Measurements from ENCODE around the gene HYAL3. TPM values are rescaled to one million over a fixed set of nuclear protein-coding genes. Genes with fewer than 3 reads are reported as not detected.

Gene HYAL3
- total RNA-seq, 2 experiments from 2014 or later, result 9.7 to 12.7 TPM

DNA sequence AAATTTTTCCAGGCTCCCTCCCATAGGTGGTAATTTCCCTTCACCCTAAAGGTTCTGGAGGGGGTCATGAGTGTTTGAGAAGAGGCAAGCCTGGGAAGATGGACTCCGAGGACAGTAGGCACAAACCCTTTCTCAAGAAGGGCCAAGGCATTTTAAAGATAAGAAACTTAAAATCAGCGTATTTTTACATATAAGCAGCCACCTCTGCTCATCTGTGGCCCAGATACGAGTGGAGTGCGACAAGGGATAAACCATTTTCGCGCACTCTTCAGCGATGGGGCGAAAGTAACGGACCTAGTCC lies 40.9 kb upstream of the HYAL3 start:
- DNase-seq (no peak), ATAC-seq (no peak)
- POLR2A ChIA-PET, result interaction anchor here (0.6 to 5.6 kb wide), 22 partner anchors 9 to 278 kb away, joined by 3 to 51 read pairs (median 6); partner anchors contain the start of genes CISH, CYB561D2, HEMK1 and HYAL3
- CTCF ChIA-PET, result interaction anchor here (0.8 to 2.8 kb wide), 9 partner anchors 10 to 263 kb away, joined by 3 to 14 read pairs (median 4); partner anchors contain the start of genes CYB561D2, HYAL3, NAA80 and NPRL2
- peaks cover 54% of the 10 kb centered on the region for H3K4me1 Mint-ChIP-seq (ENCODE audit: low read depth)
- peaks cover 55% of the 10 kb centered on the region for H3K36me3 Mint-ChIP-seq (ENCODE audit: low read depth)
- H3K27ac Mint-ChIP-seq, result peak overlapping the region; percentile 96
- peak overlapping the region; percentile 92 for H3K4me3 Mint-ChIP-seq
- H3K9me3 Mint-ChIP-seq (ENCODE audit: insufficient read depth), result no peaks in the 10 kb centered on the region
- no peaks in the 10 kb centered on the region for H3K27me3 Mint-ChIP-seq (ENCODE audit: low read depth)

DNA sequence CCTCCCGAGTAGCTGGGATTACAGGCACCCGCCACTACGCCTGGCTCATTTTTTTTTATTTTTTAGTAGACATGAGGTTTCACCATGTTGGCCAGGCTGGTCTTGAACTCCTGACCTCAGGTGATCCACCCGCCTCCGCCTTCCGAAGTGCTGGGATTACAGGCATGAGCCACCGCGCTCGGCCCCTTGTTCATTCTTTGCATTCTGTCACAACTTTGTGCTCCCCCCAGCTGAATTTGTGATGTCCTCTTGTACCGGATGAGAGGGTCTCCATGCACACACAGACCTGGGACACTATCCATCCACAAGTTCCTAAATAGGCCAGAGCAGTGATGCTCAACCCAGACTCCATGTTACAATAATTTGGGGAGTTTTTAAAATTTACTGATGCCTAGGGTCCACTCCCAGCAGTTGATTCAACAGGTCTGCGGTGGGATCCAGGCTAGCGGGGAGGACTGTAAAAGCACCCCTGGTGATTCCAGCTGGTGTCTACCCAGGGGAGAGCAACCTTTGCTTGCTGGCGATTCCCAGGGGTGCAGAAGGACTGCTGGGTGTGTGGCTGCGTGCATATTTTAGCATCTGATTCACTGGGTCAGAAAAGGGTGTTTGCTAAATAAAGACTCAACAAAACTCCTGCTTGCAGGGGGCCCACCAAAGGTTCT lies 40.4 kb upstream of the HYAL3 start:
- no peaks in the 10 kb centered on the region for H3K9me3 Mint-ChIP-seq (ENCODE audit: insufficient read depth)
- peak overlapping the region; percentile 92 for H3K4me3 Mint-ChIP-seq
- ChIA-PET CTCF (interaction anchor here (1.2 to 2.9 kb wide), 6 partner anchors 8 to 263 kb away, joined by 3 to 11 read pairs (median 6); partner anchors contain the start of genes CYB561D2 and NPRL2), POLR2A (interaction anchor here (0.9 to 5.6 kb wide), 9 partner anchors 11 to 1899 kb away, joined by 3 to 51 read pairs (median 7); partner anchors contain the start of genes CISH, CYB561D2, HEMK1 and NPRL2)
- peak overlapping the region; percentile 96 for H3K27ac Mint-ChIP-seq
- DNase-seq (no peak), ATAC-seq (no peak)
- H3K4me1 Mint-ChIP-seq (ENCODE audit: low read depth), result peaks cover 53% of the 10 kb centered on the region
- H3K27me3 Mint-ChIP-seq (ENCODE audit: low read depth), result no peaks in the 10 kb centered on the region
- peaks cover 58% of the 10 kb centered on the region for H3K36me3 Mint-ChIP-seq (ENCODE audit: low read depth)

DNA sequence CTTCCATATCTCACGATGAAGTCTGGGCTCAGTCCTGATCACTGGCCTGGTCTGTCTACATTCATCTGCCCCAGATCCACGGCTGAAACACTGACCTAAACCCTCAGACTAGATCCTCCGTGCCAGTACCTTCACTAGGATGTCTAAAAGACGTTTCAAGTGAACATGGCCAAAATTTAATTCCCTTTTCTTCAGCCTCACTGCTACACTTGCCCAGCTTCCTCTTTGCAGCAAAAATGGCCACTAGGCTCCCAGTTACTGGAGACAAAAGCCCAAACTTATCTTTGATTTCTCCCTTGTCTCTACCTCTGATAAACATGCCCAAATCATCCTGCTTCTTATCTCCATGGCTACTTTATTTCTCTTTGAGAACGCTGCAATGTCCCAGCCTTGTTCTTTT lies 39.8 kb upstream of the HYAL3 start:
- H3K27ac Mint-ChIP-seq, result peak overlapping the region; percentile 96
- H3K9me3 Mint-ChIP-seq (ENCODE audit: insufficient read depth), result no peaks in the 10 kb centered on the region
- H3K4me3 Mint-ChIP-seq, result peak overlapping the region; percentile 92
- POLR2A ChIA-PET, result interaction anchor here (0.9 to 5.6 kb wide), 13 partner anchors 8 to 1900 kb away, joined by 3 to 51 read pairs (median 16); partner anchors contain the start of genes CISH, CYB561D2, GNAI2 and HEMK1
- no peaks in the 10 kb centered on the region for H3K27me3 Mint-ChIP-seq (ENCODE audit: low read depth)
- DNase-seq (no peak), ATAC-seq (no peak)
- peaks cover 57% of the 10 kb centered on the region for H3K4me1 Mint-ChIP-seq (ENCODE audit: low read depth)
- peaks cover 63% of the 10 kb centered on the region for H3K36me3 Mint-ChIP-seq (ENCODE audit: low read depth)
- CTCF ChIA-PET, result interaction anchor here (1.0 to 3.7 kb wide), 7 partner anchors 9 to 203 kb away, joined by 3 to 42 read pairs (median 8); partner anchors contain the start of genes CYB561D2, HYAL2, NPRL2 and TUSC2

DNA sequence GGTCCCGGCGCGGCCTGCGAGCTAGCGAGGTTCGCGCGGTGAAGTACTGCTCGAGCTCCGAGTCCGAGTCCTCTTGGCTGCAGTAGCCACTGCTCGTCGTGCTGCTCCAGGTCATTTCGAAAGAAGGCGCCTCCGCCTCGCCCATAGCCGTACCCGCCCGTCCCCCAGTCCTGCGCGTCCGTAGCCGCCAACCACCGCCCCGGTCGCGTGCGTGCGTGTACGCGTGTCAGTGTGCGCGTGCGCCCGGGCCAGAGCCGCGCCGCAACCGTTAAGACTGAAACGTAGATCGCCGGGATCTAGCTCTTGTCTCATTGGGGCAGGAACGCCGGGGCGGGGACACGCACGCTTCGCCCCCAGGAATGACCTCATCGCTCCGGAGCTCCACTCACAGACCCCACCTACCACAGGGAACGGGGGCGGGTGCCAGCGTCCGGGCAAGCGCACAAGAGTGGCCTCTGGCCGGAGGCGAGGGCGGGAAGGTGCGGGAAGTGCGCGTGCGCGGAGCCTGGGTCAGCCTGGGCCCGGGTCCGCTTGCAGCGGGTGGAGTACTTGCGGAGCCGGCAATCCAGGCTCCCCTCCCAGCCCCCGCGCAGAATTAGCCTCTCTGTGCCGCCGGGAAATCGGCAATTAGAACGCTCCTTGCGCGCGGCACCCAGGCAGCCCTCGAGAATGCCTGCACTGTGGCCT lies 38.1 kb upstream of the HYAL3 start:
- H3K9me3 Mint-ChIP-seq (ENCODE audit: insufficient read depth), result no peaks in the 10 kb centered on the region
- POLR2A ChIA-PET, result interaction anchor here (0.8 to 5.6 kb wide), 22 partner anchors 9 to 279 kb away, joined by 3 to 51 read pairs (median 9); partner anchors contain the start of genes CISH, CYB561D2, GNAI2 and HEMK1
- peak overlapping the region; percentile 92 for H3K4me3 Mint-ChIP-seq
- H3K27me3 Mint-ChIP-seq (ENCODE audit: low read depth), result no peaks in the 10 kb centered on the region
- ATAC-seq, result peak; percentile 75
- H3K27ac Mint-ChIP-seq, result peak overlapping the region; percentile 96
- CTCF ChIA-PET, result interaction anchor here (0.9 to 3.7 kb wide), 20 partner anchors 9 to 277 kb away, joined by 3 to 42 read pairs (median 6); partner anchors contain the start of genes C3orf18, CISH, CYB561D2 and HYAL2
- H3K4me1 Mint-ChIP-seq (ENCODE audit: low read depth), result peaks cover 56% of the 10 kb centered on the region
- peak; percentile 99 for DNase-seq
- peaks cover 75% of the 10 kb centered on the region for H3K36me3 Mint-ChIP-seq (ENCODE audit: low read depth)

DNA sequence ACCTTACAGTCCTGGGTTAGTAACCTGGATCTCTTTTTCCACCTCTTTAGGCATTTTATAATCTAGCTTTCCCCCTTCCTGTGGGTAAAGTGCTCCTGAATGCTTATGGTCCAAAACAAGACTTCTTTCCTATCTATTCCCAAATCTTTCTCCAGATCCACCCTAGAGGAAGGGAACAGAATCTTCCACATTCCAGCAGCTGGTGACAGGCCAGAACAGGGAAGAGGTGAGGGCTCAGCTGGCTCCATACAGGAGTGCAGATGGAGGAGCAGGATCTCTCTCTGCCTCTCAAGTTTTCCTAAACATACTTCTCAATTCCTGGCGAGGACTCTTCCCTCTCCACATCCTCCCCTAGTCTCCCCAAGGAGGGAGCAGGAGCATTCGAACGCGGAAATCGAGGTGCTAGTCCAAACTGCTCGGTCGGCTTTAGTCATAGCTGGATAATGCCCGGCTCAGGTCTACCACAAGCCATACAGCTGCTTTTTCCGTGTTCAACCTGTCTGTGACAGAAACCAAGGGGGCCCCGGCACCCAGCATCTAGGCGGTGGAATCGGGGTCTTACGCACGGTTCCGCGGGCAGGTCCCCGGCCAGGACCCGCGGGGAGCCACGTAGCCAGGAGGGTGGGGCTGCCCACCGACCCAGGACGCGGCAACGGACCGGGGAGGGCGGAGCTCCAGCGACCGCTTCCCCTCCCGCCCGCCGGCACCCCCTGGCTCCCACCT lies 37.4 kb upstream of the HYAL3 start:
- Mint-ChIP-seq H3K27me3 (ENCODE audit: low read depth) (no peaks in the 10 kb centered on the region), H3K9me3 (ENCODE audit: insufficient read depth) (no peaks in the 10 kb centered on the region), H3K4me3 (peak overlapping the region; percentile 92), H3K27ac (peak overlapping the region; percentile 96), H3K36me3 (ENCODE audit: low read depth) (peaks cover 81% of the 10 kb centered on the region), H3K4me1 (ENCODE audit: low read depth) (peaks cover 54% of the 10 kb centered on the region)
- DNase-seq (peak; percentile 65), ATAC-seq (peak; percentile 4)
- POLR2A ChIA-PET, result interaction anchor here (0.7 to 5.6 kb wide), 26 partner anchors 8 to 280 kb away, joined by 3 to 51 read pairs (median 7); partner anchors contain the start of genes CISH, CYB561D2, GNAI2 and HEMK1
- CTCF ChIA-PET, result interaction anchor here (0.9 to 3.7 kb wide), 21 partner anchors 8 to 278 kb away, joined by 3 to 42 read pairs (median 6); partner anchors contain the start of genes C3orf18, CISH, CYB561D2 and HYAL2

DNA sequence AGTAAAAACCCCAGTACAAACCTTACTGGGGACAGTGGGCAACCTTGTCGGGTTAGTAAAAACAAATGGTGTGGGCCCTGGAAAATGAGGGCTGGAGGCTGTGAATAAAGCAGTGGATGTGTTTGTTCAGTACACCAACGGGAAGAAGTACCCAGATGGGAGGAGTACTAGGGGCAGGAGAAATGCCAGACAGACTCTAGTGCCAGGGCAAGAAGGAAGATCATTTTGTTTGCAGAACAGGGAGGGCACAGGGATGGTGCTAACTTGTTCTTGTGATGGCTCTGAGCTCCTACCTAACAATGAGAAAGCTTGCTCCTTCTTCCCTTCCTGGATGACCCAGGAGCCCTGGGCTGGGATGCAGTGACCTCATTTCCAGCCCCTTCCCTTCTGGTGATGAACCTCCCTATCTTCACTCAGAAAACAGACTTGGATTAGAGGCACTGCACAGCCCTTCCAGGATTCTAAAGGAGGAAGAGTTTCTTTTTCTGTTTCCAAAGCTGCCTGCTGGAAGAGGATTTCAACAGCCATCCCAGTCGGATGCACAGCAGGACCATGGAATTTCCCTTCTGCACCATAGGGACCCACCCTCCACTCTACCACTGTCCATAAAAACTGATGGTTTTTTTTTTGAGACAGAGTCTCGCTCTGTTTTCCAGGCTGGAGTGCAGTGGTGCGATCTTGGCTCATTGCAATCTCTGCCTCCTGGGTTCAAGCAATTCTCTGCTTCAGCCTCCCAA lies 35.3 kb upstream of the HYAL3 start:
- CTCF ChIA-PET, result interaction anchor here (0.8 to 2.3 kb wide), 4 partner anchors 10 to 208 kb away, joined by 3 to 11 read pairs (median 4); no protein-coding TSS in a partner anchor
- no peak for DNase-seq
- Mint-ChIP-seq H3K9me3 (ENCODE audit: insufficient read depth) (no peaks in the 10 kb centered on the region), H3K27ac (peak overlapping the region; percentile 86), H3K27me3 (ENCODE audit: low read depth) (no peaks in the 10 kb centered on the region), H3K4me1 (ENCODE audit: low read depth) (peaks cover 47% of the 10 kb centered on the region), H3K4me3 (peak overlapping the region; percentile 92), H3K36me3 (ENCODE audit: low read depth) (peaks cover 91% of the 10 kb centered on the region)
- no peak for ATAC-seq
- POLR2A ChIA-PET, result interaction anchor here (0.7 to 1.4 kb wide), 3 partner anchors 10 to 16 kb away, joined by 3 to 4 read pairs (median 4); no protein-coding TSS in a partner anchor

DNA sequence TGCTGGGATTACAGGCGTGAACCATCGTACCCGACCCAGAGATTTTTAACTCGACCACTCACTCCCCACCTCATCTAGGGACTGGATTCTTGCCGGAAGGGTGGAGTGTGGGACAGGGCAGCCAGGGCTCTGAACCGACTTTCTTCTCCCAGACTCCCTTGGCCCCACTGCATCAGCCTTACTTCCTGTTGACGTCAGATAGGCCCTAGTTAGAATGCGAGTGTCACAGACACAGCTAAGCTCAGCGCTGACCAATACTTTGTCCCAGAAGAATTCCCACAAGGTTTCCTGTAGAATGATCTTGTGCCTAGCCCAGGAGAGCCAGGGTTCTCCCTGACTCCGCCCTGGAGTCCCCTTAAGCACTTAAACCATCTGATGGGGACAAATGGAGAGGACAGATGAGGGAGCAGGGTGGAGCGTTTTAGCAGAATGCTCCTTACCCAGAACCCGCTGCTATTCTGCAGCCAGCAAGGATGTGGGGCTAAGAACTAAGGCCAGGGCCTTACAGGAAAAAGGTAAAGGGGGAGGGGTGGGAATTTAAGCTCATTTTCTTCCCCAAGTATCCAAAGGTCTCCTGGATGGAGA lies 34.6 kb upstream of the HYAL3 start:
- CTCF ChIA-PET, result interaction anchor here (0.8 to 2.3 kb wide), 2 partner anchors 9 to 87 kb away, joined by 3 to 11 read pairs; no protein-coding TSS in a partner anchor
- POLR2A ChIA-PET, result interaction anchor here (1.4 kb wide), 1 partner anchor 15 kb away, joined by 4 read pairs; no protein-coding TSS in a partner anchor
- no peak for ATAC-seq
- no peaks in the 10 kb centered on the region for H3K9me3 Mint-ChIP-seq (ENCODE audit: insufficient read depth)
- H3K4me3 Mint-ChIP-seq, result peak overlapping the region; percentile 92
- DNase-seq, result no peak
- H3K4me1 Mint-ChIP-seq (ENCODE audit: low read depth), result peaks cover 47% of the 10 kb centered on the region
- H3K36me3 Mint-ChIP-seq (ENCODE audit: low read depth), result peaks cover 88% of the 10 kb centered on the region
- peak overlapping the region; percentile 86 for H3K27ac Mint-ChIP-seq
- no peaks in the 10 kb centered on the region for H3K27me3 Mint-ChIP-seq (ENCODE audit: low read depth)

DNA sequence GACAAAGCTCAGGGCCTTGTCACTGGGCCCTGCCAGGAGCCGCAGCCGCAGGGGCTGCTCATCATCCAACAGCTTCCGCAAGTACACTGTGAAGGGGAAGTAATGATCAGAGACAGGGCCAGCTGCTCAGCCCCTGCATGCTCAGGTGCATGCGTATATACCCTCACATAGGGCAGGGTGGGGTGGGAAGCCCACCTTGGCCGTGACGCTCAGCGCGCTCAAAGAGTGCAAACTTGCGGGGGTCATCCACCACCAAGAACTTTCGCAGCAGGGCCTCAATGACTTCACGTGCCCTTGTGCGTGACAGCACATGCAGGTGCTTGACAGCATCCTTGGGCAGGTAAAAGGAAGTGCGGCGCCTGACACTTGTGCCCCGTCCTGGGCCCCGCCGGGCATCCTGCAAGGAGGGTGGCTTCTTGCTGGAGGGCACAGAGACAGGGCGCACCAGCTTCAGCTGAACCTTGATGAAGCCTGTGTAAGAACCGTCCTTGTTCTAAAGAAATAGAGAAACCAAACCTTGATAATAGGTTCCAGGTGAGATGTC lies 32.2 kb upstream of the HYAL3 start:
- no peak overlapping the region for H3K4me3 Mint-ChIP-seq
- peaks cover 60% of the 10 kb centered on the region for H3K4me1 Mint-ChIP-seq (ENCODE audit: low read depth)
- H3K9me3 Mint-ChIP-seq (ENCODE audit: insufficient read depth), result no peaks in the 10 kb centered on the region
- DNase-seq, result no peak
- CTCF ChIA-PET, result no interaction called here
- H3K27me3 Mint-ChIP-seq (ENCODE audit: low read depth), result no peaks in the 10 kb centered on the region
- peaks cover 74% of the 10 kb centered on the region for H3K36me3 Mint-ChIP-seq (ENCODE audit: low read depth)
- peak overlapping the region; percentile 43 for H3K27ac Mint-ChIP-seq
- POLR2A ChIA-PET, result interaction anchor here (1.3 kb wide), 1 partner anchor 9 kb away, joined by 5 read pairs; the partner anchor contains the start of gene RASSF1
- no peak for ATAC-seq

DNA sequence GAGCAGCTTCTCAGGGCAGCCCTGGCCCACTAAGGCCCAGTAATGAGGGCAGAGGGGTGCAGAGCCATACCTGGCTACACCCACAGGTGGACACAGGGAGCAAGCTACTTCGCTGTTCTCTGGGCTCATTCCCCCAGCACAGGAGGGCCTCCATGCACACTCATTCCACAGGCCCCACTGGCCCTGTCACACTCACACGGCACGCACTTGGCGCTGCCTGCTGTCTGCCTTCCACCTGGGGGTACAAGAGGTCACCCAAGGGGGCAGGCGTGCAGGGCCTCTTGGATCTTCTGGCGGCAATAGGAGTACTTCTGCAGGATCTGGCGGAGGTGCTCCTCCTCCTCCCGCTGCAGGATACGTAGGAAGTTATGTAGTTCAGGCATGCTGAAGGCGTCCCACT lies 31.1 kb upstream of the HYAL3 start:
- Mint-ChIP-seq H3K9me3 (ENCODE audit: insufficient read depth) (no peaks in the 10 kb centered on the region), H3K27ac (peak overlapping the region; percentile 46), H3K4me3 (no peak overlapping the region), H3K27me3 (ENCODE audit: low read depth) (no peaks in the 10 kb centered on the region), H3K4me1 (ENCODE audit: low read depth) (peaks cover 52% of the 10 kb centered on the region), H3K36me3 (ENCODE audit: low read depth) (peaks cover 66% of the 10 kb centered on the region)
- ATAC-seq (no peak), DNase-seq (no peak)
- ChIA-PET POLR2A (interaction anchor here (1.1 to 3.1 kb wide), 3 partner anchors 7 to 11 kb away, joined by 3 to 40 read pairs (median 5); partner anchors contain the start of gene RASSF1), CTCF (no interaction called here)

Measured in activated CD8-positive, alpha-beta T cell treated with anti-CD3 and anti-CD28 coated beads, Interleukin-2, amount 10 ng/mL, durations not matched to agents 7 days and 5 days (primary cell).